ENCODE data around the gene XYLT1.

GRCh38 chr16:17069681-17070080, 401.1 kb downstream of the XYLT1 start:
- TF ChIP-seq RAD21 (IDR thresholded peaks at IDR 0.05; ENCODE audit: low read depth) (no peak), EGR1 (IDR thresholded peaks at IDR 0.05) (no peak), TCF12 (IDR thresholded peaks at IDR 0.05; ENCODE audit: low read depth) (no peak), EP300 (IDR thresholded peaks at IDR 0.05; ENCODE audit: borderline replicate concordance) (no peak), CREB1 (IDR thresholded peaks at IDR 0.05; ENCODE audit: low read depth) (no peak), ZBTB7A (IDR thresholded peaks at IDR 0.05; ENCODE audit: low read depth) (no peak), REST (IDR thresholded peaks at IDR 0.05; ENCODE audit: low read depth) (no peak), TAF1 (IDR thresholded peaks at IDR 0.05; ENCODE audit: low read depth) (no peak), YY1 (IDR thresholded peaks at IDR 0.05; ENCODE audit: low read depth) (no peak), CEBPB (IDR thresholded peaks at IDR 0.05) (no peak), FOXM1 (IDR thresholded peaks at IDR 0.05; ENCODE audit: borderline replicate concordance, low read depth) (no peak), NFIC (IDR thresholded peaks at IDR 0.05) (no peak)
- TF ChIP-seq, protein P1, sequence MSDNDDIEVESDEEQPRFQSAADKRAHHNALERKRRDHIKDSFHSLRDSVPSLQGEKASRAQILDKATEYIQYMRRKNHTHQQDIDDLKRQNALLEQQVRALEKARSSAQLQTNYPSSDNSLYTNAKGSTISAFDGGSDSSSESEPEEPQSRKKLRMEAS (IDR thresholded peaks at IDR 0.05), result no peak
- TF ChIP-seq, protein P2, sequence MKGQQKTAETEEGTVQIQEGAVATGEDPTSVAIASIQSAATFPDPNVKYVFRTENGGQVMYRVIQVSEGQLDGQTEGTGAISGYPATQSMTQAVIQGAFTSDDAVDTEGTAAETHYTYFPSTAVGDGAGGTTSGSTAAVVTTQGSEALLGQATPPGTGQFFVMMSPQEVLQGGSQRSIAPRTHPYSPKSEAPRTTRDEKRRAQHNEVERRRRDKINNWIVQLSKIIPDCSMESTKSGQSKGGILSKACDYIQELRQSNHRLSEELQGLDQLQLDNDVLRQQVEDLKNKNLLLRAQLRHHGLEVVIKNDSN (IDR thresholded peaks at IDR 0.05), result no peak

Measured in Ishikawa (cell line).